ENCODE results near the gene MORN3.

GRCh38 chr12:121717041-121717699, 47.7 kb upstream of the MORN3 start:
- TF ChIP-seq EZH2phosphoT487 (IDR thresholded peaks at IDR 0.05; ENCODE audit: borderline replicate concordance) (no peak), CTCF (conservative IDR thresholded peaks at IDR 0.05; ENCODE audit: low read length) (no peak)

All from Loucy (cell line).